ENCODE results near the gene R3HDM4. TPM values are rescaled to one million over a fixed set of nuclear protein-coding genes. Genes with fewer than 3 reads are reported as not detected.

The R3HDM4 gene
- polyA plus RNA-seq, 1 experiment, result 24.0 TPM

GRCh38 chr19:925526-926322 lies 12.7 kb upstream of the R3HDM4 start, which contains the start of gene ARID3A:
TSS of gene ARID3A (plus strand) at chr19:926035. CDS start at chr19:929529, 3,494 bp downstream.
- peak; percentile 48 for DNase-seq (ENCODE audit: low read depth, low spot score)
- no peaks in the 10 kb centered on the region; the same call in 1 of the 2 replicates for H3K9me3 ChIP-seq (ENCODE audit: control insufficient read depth, insufficient read depth, low read length)
- H3K27ac ChIP-seq (ENCODE audit: low read depth, low read length), result peak within 1 kb of the TSS; percentile 75
- CTCF ChIA-PET, result no interaction called here
- no peaks in the 10 kb centered on the region for H3K27me3 ChIP-seq (ENCODE audit: control insufficient read depth, insufficient read depth, low read length)
- POLR2A ChIA-PET, result interaction anchor here (1.4 kb wide), 1 partner anchor 59 kb away, joined by 5 read pairs; the partner anchor contains the start of gene WDR18
- TF ChIP-seq CTCF (IDR thresholded peaks at IDR 0.05; ENCODE audit: low read depth, low read length), result no peak
- peak within 1 kb of the TSS; percentile 83 for H3K4me3 ChIP-seq (ENCODE audit: low read depth, low read length)

- H3K27me3 ChIP-seq (ENCODE audit: control insufficient read depth, insufficient read depth, low read length), result peaks cover 2% of the 10 kb centered on the region
- no peak for DNase-seq (ENCODE audit: low read depth, low spot score)
- no peaks in the 10 kb centered on the region; the same call in 1 of the 2 replicates for H3K9me3 ChIP-seq (ENCODE audit: control insufficient read depth, insufficient read depth, low read length)
- ChIA-PET POLR2A (interaction anchor here (1.4 kb wide), 1 partner anchor 59 kb away, joined by 5 read pairs; the partner anchor contains the start of gene WDR18), CTCF (no interaction called here)
- peak overlapping the region; percentile 75 for H3K27ac ChIP-seq (ENCODE audit: low read depth, low read length)
- H3K4me3 ChIP-seq (ENCODE audit: low read depth, low read length), result peak overlapping the region; percentile 83
- TF ChIP-seq CTCF (IDR thresholded peaks at IDR 0.05; ENCODE audit: low read depth, low read length), result no peak
Measured at GRCh38 chr19:925087-925525, 12.1 kb upstream of the R3HDM4 start.

- Histone ChIP-seq H3K27me3 (ENCODE audit: control insufficient read depth, insufficient read depth, low read length) (peaks cover 4% of the 10 kb centered on the region), H3K9me3 (ENCODE audit: control insufficient read depth, insufficient read depth, low read length) (no peaks in the 10 kb centered on the region; the same call in 1 of the 2 replicates), H3K4me3 (ENCODE audit: low read depth, low read length) (peak overlapping the region; percentile 83), H3K27ac (ENCODE audit: low read depth, low read length) (peak overlapping the region; percentile 75)
- ChIA-PET CTCF (interaction anchor here (1.2 kb wide), 1 partner anchor 72 kb away, joined by 4 read pairs; no protein-coding TSS in a partner anchor), POLR2A (interaction anchor here (1.4 kb wide), 1 partner anchor 60 kb away, joined by 5 read pairs; the partner anchor contains the start of gene WDR18)
- TF ChIP-seq CTCF (IDR thresholded peaks at IDR 0.05; ENCODE audit: low read depth, low read length), result no peak
- no peak for DNase-seq (ENCODE audit: low read depth, low spot score)
Measured at GRCh38 chr19:924553-925086, 11.6 kb upstream of the R3HDM4 start.

GRCh38 chr19:920051-920864 lies 7.2 kb upstream of the R3HDM4 start:
- Histone ChIP-seq H3K27me3 (ENCODE audit: control insufficient read depth, insufficient read depth, low read length) (peaks cover 27% of the 10 kb centered on the region), H3K4me3 (ENCODE audit: low read depth, low read length) (no peak overlapping the region; the same call in 1 of the 2 replicates), H3K9me3 (ENCODE audit: control insufficient read depth, insufficient read depth, low read length) (no peaks in the 10 kb centered on the region; the same call in 1 of the 2 replicates), H3K27ac (ENCODE audit: low read depth, low read length) (no peak overlapping the region)
- ChIA-PET POLR2A (no interaction called here), CTCF (interaction anchor here (0.8 to 2.6 kb wide), 2 partner anchors 63 to 150 kb away, joined by 4 to 16 read pairs; partner anchors contain the start of gene WDR18)
- no peak for TF ChIP-seq CTCF (IDR thresholded peaks at IDR 0.05; ENCODE audit: low read depth, low read length)
- DNase-seq (ENCODE audit: low read depth, low spot score), result no peak
